BLaER1 treated with 17β-estradiol and CSF1 and Interleukin-3, amounts not matched to agents 10 nM and 100 nM (cell line): ENCODE results near the gene GLIS1.

Experiments used
- H3K27ac ChIP-seq, 11 experiments: shearing (Covaris generic); formaldehyde crosslinking; 2 replicates each; pipeline ENCODE4 v1.8.1; 2022
- H3K27me3 ChIP-seq, 11 experiments: shearing (Covaris generic); formaldehyde crosslinking; 2 replicates each; pipeline ENCODE4 v1.8.1; 2022
- H3K36me3 ChIP-seq, 11 experiments: shearing (Covaris generic); formaldehyde crosslinking; 2 replicates each; pipeline ENCODE4 v1.8.1; 2022
- H3K4me1 ChIP-seq, 10 experiments: shearing (Covaris generic); formaldehyde crosslinking; 2 replicates each; pipeline ENCODE4 v1.8.1; 2022
- H3K4me2 ChIP-seq, 11 experiments: shearing (Covaris generic); formaldehyde crosslinking; 2 replicates each; pipeline ENCODE4 v1.8.1; 2022
- H3K4me3 ChIP-seq, 10 experiments: shearing (Covaris generic); formaldehyde crosslinking; 2 replicates each; pipeline ENCODE4 v1.8.1; 2022
- H3K9ac ChIP-seq, 11 experiments: shearing (Covaris generic); formaldehyde crosslinking; 2 replicates each; pipeline ENCODE4 v1.8.1; 2022
- H3K9me3 ChIP-seq, 11 experiments: shearing (Covaris generic); formaldehyde crosslinking; replicated peaks in 1 of 11; 2 replicates each; pipeline ENCODE4 v1.8.1; 2022
- H4K20me1 ChIP-seq, 11 experiments: shearing (Covaris generic); formaldehyde crosslinking; 2 replicates each; pipeline ENCODE4 v1.8.1; 2022
- Cebpa-rat ChIP-seq, 11 experiments: shearing (Covaris generic); IDR thresholded peaks; 2 replicates each; pipeline ENCODE4 v1.8.1; 2022

The GLIS1 gene

GRCh38 chr1:53562291-53562980 lies 176.5 kb downstream of the GLIS1 start:
- peaks cover 0 to 8% (median 0%) of the 10 kb centered on the region in 11 experiments; a peak in 2 of 22 replicates for H4K20me1 ChIP-seq
- H3K9ac ChIP-seq = no peak overlapping the region
- no peaks in the 10 kb centered on the region for H3K27me3 ChIP-seq
- no peak overlapping the region for H3K27ac ChIP-seq
- H3K9me3 ChIP-seq = peaks cover under 1 to 4% (median 3%) of the 10 kb centered on the region in 11 experiments; a peak in 8 of 22 replicates
- TF ChIP-seq Cebpa-rat (IDR thresholded peaks at IDR 0.05) = no peak
- peak overlapping the region in 5 of 11 experiments; percentile 15 to 40 (median 18); a peak in 6 of 22 replicates for H3K4me2 ChIP-seq
- H3K36me3 ChIP-seq = no peaks in the 10 kb centered on the region
- H3K4me1 ChIP-seq = peaks cover 0 to 9% (median 0%) of the 10 kb centered on the region in 10 experiments; a peak in 6 of 20 replicates
- H3K4me3 ChIP-seq = no peak overlapping the region

DNA sequence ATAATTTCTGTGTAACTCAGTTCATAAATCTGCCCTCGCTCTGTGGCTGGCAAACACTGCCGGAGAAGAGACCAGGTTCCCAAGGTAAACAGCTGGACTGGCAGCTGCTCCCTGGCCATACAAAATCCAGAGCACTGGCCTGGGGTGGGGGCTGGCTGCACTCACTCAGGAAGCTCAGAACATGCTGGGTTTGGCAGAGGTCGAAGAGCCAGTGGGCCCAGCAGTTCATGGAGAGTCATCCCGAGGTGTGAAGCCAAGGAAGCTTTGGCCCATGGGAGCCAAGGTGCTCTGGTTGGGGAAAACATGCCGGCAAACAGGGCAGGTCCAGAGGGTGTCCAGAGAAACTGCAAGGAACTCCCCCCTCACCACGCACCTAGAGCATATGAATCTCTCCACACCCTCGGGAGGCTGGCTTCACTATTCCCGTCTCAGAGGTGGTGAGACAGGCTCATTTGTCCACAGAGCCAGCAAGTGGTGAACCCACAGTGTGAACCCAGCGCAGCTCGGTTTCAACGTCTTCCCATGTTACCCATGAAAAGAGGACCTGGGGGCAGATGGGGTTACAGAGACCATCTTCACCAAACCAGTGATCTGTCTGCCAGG lies 177.4 kb downstream of the GLIS1 start:
- H3K36me3 ChIP-seq = no peaks in the 10 kb centered on the region
- peaks cover 0 to 9% (median 0%) of the 10 kb centered on the region in 10 experiments; a peak in 6 of 20 replicates for H3K4me1 ChIP-seq
- no peak overlapping the region for H3K9ac ChIP-seq
- H3K27ac ChIP-seq = no peak overlapping the region
- peaks cover 0 to 8% (median 0%) of the 10 kb centered on the region in 11 experiments; a peak in 2 of 22 replicates for H4K20me1 ChIP-seq
- TF ChIP-seq Cebpa-rat (IDR thresholded peaks at IDR 0.05) = no peak
- H3K4me3 ChIP-seq = no peak overlapping the region
- no peaks in the 10 kb centered on the region for H3K9me3 ChIP-seq
- H3K4me2 ChIP-seq = peak overlapping the region in 4 of 11 experiments; percentile 15 to 40 (median 22); a peak in 3 of 22 replicates
- no peaks in the 10 kb centered on the region for H3K27me3 ChIP-seq

- H3K27me3 ChIP-seq = no peaks in the 10 kb centered on the region
- H3K4me1 ChIP-seq = peaks cover 0 to 9% (median 0%) of the 10 kb centered on the region in 10 experiments; a peak in 6 of 20 replicates
- H4K20me1 ChIP-seq = peaks cover 0 to 8% (median 0%) of the 10 kb centered on the region in 11 experiments; a peak in 2 of 22 replicates
- H3K9ac ChIP-seq = no peak overlapping the region
- H3K9me3 ChIP-seq = no peaks in the 10 kb centered on the region
- H3K4me3 ChIP-seq = no peak overlapping the region
- TF ChIP-seq Cebpa-rat (IDR thresholded peaks at IDR 0.05) = no peak
- no peaks in the 10 kb centered on the region for H3K36me3 ChIP-seq
- H3K27ac ChIP-seq = no peak overlapping the region
- H3K4me2 ChIP-seq = no peak overlapping the region
Observed at GRCh38 chr1:53560581-53561502, 178.1 kb downstream of the GLIS1 start.

DNA sequence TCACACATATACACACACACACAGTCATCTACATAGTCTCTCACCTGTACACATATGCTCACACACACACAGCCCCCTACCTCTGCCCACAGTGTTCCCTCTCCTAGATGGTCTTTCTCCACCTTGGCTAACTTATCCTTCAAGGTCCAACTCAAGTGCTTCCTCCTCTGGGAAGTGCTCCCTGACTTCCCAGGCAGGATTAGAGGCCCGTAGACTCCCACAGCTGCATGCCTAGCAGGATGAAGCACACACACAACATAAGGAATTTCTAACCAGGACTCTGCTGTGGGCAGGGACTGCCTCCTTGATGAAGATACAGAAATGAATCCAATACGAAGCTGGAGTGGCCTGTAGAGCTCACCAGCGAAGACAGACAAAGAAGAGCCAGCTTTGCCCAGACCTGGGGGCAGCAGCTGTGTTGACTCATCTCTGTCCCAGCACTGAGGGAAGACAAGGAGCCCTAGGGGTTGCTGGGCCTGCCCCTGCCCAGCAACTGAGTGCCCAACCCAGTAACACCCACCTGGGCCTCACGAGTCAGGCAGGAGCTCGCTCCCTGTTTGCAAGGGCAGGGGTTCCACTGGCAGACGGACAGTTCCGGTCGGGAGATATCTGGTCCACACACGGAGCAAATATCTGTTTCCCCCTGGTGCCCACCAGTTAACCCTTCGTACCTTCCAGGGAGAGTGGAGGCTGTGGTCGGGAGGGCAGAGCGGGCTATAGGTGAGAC lies 178.9 kb downstream of the GLIS1 start:
- Histone ChIP-seq H3K27me3 (no peaks in the 10 kb centered on the region), H3K36me3 (no peaks in the 10 kb centered on the region), H3K9ac (no peak overlapping the region), H3K27ac (no peak overlapping the region), H3K4me2 (no peak overlapping the region), H3K4me3 (no peak overlapping the region), H4K20me1 (peaks cover 0 to 8% (median 0%) of the 10 kb centered on the region in 11 experiments; a peak in 2 of 22 replicates), H3K9me3 (no peaks in the 10 kb centered on the region), H3K4me1 (peaks cover 0 to 9% (median 0%) of the 10 kb centered on the region in 10 experiments; a peak in 6 of 20 replicates)
- no peak for TF ChIP-seq Cebpa-rat (IDR thresholded peaks at IDR 0.05)

DNA sequence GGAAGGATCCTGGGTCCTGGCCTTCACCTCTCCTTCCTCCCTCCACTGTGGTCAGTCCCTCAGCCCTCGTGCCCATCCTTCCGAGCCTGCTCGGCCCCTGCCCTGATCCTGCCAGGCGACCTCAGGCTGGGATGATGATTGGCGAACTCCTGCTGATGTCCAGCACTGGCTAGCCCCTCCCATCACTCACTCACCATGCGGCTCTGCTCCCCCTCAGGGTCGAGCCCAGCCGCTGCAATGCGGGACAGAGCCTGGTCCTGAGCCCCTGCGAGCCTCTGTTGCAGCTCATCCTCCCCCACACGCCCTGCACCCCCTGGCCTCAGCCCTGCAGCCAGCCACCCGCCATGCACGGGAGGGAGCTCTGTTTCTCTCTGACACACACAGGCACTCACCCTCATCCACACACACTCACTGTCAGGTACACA lies 179.6 kb downstream of the GLIS1 start:
- H3K4me3 ChIP-seq = no peak overlapping the region
- no peak overlapping the region for H3K9ac ChIP-seq
- TF ChIP-seq Cebpa-rat (IDR thresholded peaks at IDR 0.05) = no peak
- no peaks in the 10 kb centered on the region for H3K36me3 ChIP-seq
- no peak overlapping the region for H3K4me2 ChIP-seq
- H3K9me3 ChIP-seq = no peaks in the 10 kb centered on the region
- H4K20me1 ChIP-seq = peaks cover 0 to 8% (median 0%) of the 10 kb centered on the region in 11 experiments; a peak in 2 of 22 replicates
- H3K27me3 ChIP-seq = no peaks in the 10 kb centered on the region
- no peak overlapping the region for H3K27ac ChIP-seq
- peaks cover 0 to 11% (median 4%) of the 10 kb centered on the region in 10 experiments; a peak in 13 of 20 replicates for H3K4me1 ChIP-seq

GRCh38 chr1:53558739-53559315 lies 180.1 kb downstream of the GLIS1 start:
- Histone ChIP-seq H3K4me2 (no peak overlapping the region), H3K27me3 (peaks cover 0 to 3% (median 0%) of the 10 kb centered on the region in 11 experiments; a peak in 2 of 22 replicates), H4K20me1 (peaks cover 0 to 8% (median 0%) of the 10 kb centered on the region in 11 experiments; a peak in 3 of 22 replicates), H3K4me1 (peaks cover 0 to 15% (median 9%) of the 10 kb centered on the region in 10 experiments; a peak in 13 of 20 replicates), H3K36me3 (no peaks in the 10 kb centered on the region), H3K9ac (no peak overlapping the region), H3K9me3 (no peaks in the 10 kb centered on the region), H3K4me3 (no peak overlapping the region), H3K27ac (no peak overlapping the region)
- TF ChIP-seq Cebpa-rat (IDR thresholded peaks at IDR 0.05) = no peak

GRCh38 chr1:53557830-53558738 lies 180.9 kb downstream of the GLIS1 start:
- peaks cover 0 to 8% (median 0%) of the 10 kb centered on the region in 11 experiments; a peak in 3 of 22 replicates for H4K20me1 ChIP-seq
- no peak overlapping the region for H3K4me3 ChIP-seq
- H3K9ac ChIP-seq = no peak overlapping the region
- no peaks in the 10 kb centered on the region for H3K9me3 ChIP-seq
- no peaks in the 10 kb centered on the region for H3K36me3 ChIP-seq
- no peak overlapping the region for H3K27ac ChIP-seq
- peaks cover 0 to 15% (median 10%) of the 10 kb centered on the region in 10 experiments; a peak in 13 of 20 replicates for H3K4me1 ChIP-seq
- peaks cover 0 to 7% (median 0%) of the 10 kb centered on the region in 11 experiments; a peak in 6 of 22 replicates for H3K27me3 ChIP-seq
- no peak for TF ChIP-seq Cebpa-rat (IDR thresholded peaks at IDR 0.05)
- H3K4me2 ChIP-seq = no peak overlapping the region
